ENCODE data around the gene DCBLD1.

The DCBLD1 gene

GRCh38 chr6:117473401-117473800, 9.1 kb upstream of the DCBLD1 start:
- DNase-seq = no peak

- DNase-seq = no peak
Observed at GRCh38 chr6:117477988-117478852, 4.3 kb upstream of the DCBLD1 start.

- no peak for DNase-seq
Observed at GRCh38 chr6:117478853-117479231, 3.6 kb upstream of the DCBLD1 start.

- no peak for DNase-seq
Observed at GRCh38 chr6:117480651-117481050, 1.8 kb upstream of the DCBLD1 start.

GRCh38 chr6:117481278-117481925, 1.1 kb upstream of the DCBLD1 start:
- no peak for DNase-seq

GRCh38 chr6:117481926-117482239, 591 bp upstream of the DCBLD1 start:
- DNase-seq = peak; percentile 13

- DNase-seq = peak; percentile 29
Observed at GRCh38 chr6:117483004-117483644, 650 bp downstream of the DCBLD1 start.

- DNase-seq = peak; percentile 14
Observed at GRCh38 chr6:117483645-117484016, 1.2 kb downstream of the DCBLD1 start.

GRCh38 chr6:117484052-117484646, 1.7 kb downstream of the DCBLD1 start:
- DNase-seq = no peak

GRCh38 chr6:117485433-117485832, 3.0 kb downstream of the DCBLD1 start:
- no peak for DNase-seq

GRCh38 chr6:117487821-117488220, 5.3 kb downstream of the DCBLD1 start:
- DNase-seq = no peak

- DNase-seq = no peak
Observed at GRCh38 chr6:117489003-117489402, 6.5 kb downstream of the DCBLD1 start.

GRCh38 chr6:117491916-117492315, 9.4 kb downstream of the DCBLD1 start:
- DNase-seq = no peak

- no peak for DNase-seq
Observed at GRCh38 chr6:117493470-117493869, 11.0 kb downstream of the DCBLD1 start.

GRCh38 chr6:117494283-117494682, 11.8 kb downstream of the DCBLD1 start:
- no peak for DNase-seq

GRCh38 chr6:117494694-117495318, 12.3 kb downstream of the DCBLD1 start:
- DNase-seq = no peak

- DNase-seq = no peak
Observed at GRCh38 chr6:117495425-117495824, 13.0 kb downstream of the DCBLD1 start.

- DNase-seq = no peak
Observed at GRCh38 chr6:117495869-117496268, 13.4 kb downstream of the DCBLD1 start.

- no peak for DNase-seq
Observed at GRCh38 chr6:117496383-117496990, 14.0 kb downstream of the DCBLD1 start.

- DNase-seq = no peak
Observed at GRCh38 chr6:117497237-117497636, 14.8 kb downstream of the DCBLD1 start.

GRCh38 chr6:117498159-117498558, 15.7 kb downstream of the DCBLD1 start:
- no peak for DNase-seq

GRCh38 chr6:117501722-117502121, 19.2 kb downstream of the DCBLD1 start:
- no peak for DNase-seq

- no peak for DNase-seq
Observed at GRCh38 chr6:117502580-117502979, 20.1 kb downstream of the DCBLD1 start.

Data from NCI-H69 (cell line).